H4 (cell line): Measurements from ENCODE around the gene CAMK2A. TPM values are rescaled to one million over a fixed set of nuclear protein-coding genes. Genes with fewer than 3 reads are reported as not detected.

Experiments
- DNase-seq: peaks from one replicate; pipeline ENCODE4 v3.0.0-alpha.2; 2015; ENCODE audit warnings: low spot score
- total RNA-seq: library from RNA; depleted of rRNA; stranded (reverse); fragments of >200 nt; shearing (Covaris generic); gene quantifications from 2 replicates; pipeline ENCODE4 v1.2.3, GENCODE V29; 2014; rRNA removed

The CAMK2A gene
- 0.02 TPM in 1 of 2 replicates, not detected in the other for total RNA-seq

GRCh38 chr5:150289551-150290390 lies at the start of gene CAMK2A:
Gene CAMK2A, minus strand, starts transcription at chr5:150289773. Its CDS starts 148 bp downstream, at chr5:150289625.
- DNase-seq: no peak

GRCh38 chr5:150339165-150339564 lies 49.6 kb upstream of the CAMK2A start:
- DNase-seq: no peak

DNA sequence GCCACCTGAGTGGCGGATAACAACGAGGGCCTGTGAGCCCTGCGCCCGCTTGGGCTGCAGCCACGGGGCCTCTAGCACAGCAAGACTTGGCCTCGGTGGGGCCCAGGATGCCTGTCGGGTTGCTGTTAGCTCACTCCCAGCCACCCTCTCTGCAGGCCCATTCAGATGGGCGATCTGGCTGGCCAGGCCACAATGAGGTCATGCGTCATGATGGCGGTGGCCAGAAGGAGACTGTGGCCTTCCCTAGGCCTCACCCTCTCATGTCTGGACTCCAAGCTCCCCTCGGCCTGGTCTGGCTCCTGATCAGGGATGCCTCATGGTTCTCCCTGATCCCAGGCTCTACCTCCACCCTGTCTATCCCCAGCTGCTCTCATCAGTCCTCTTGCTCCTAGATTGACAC lies 49.0 kb upstream of the CAMK2A start:
- DNase-seq: no peak

DNA sequence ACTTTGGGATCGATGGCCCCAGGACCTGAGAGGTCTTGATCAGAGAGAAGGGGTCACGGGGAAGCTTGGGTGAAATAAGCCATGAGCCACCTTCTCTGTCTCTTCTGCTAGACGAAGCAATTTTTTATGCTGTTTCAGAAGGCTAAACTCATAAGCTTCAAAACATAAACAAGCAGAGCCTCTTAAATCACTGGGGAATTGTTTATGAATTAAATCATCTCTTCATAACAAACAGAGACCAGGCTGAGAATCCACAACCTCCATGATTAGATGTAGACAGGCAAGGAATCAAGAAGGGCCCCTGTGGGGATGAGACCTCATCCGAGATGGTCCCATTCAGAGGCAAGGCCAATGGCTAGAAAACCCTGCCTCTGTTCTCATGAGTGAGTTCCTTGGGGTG lies 46.2 kb upstream of the CAMK2A start:
- DNase-seq: no peak

GRCh38 chr5:150333400-150333799 lies 43.8 kb upstream of the CAMK2A start:
- DNase-seq: no peak

- no peak for DNase-seq
Measured at GRCh38 chr5:150329881-150330876, 40.6 kb upstream of the CAMK2A start.

DNA sequence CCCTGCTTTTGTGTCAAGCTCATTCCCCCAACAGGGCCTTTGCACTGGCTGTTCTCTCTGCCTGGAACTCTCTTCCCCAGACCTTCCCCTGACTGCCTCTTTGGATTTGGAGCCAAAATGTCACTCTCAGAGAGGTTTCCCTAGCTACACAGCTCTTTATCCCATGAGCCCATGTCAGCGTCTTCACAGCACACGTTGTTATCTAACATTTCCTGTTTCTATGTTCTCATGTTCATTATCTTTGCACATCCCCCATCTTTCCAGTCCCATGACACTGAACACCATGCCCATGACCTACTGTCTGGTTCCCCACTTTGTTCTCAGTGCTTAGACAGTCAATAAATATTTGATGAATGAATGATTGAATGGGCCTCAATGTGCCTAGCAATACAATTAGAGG lies 39.5 kb upstream of the CAMK2A start:
- no peak for DNase-seq

DNA sequence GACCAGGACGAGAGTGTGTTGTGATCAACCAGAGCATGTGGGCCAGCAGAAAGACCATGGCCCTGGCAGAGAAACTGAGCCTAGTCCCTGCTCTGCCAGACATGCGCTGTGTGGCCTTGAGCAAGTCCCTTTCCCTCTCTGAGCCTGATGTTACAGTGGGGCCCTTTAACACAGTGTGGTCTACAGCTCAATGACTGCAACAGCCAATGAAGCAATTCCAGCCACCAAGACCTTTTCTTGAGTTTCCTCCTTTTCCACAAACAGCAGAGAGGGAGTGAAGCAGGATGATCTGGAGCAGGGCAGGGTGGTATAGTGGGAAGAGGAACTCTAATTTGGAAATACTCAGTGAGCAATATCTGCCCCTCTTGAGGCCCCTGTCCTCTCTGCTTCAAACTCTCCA lies 38.9 kb upstream of the CAMK2A start:
- no peak for DNase-seq

- DNase-seq: no peak
Measured at GRCh38 chr5:150327139-150327538, 37.6 kb upstream of the CAMK2A start.

DNA sequence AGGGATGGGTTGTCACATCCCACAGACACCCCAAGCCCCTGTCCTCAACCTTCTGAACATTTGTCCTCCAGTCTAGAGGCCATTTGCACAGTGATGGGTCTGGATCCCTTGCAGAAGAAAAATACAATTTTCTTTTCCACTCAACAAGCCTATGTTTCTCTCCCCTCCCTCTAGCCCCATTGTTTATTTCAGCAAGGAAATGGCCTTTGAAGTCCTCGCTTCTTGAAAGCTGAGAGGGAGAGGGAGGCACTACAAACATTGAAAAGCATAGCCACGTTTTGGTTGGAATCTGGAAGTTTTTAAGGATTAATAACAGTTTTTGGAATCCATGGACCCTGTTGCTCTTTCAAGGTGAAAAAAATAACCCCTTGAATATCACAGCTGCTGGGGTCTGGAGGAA lies 37.1 kb upstream of the CAMK2A start:
- peak; percentile 21 for DNase-seq

- no peak for DNase-seq
Measured at GRCh38 chr5:150325426-150325825, 35.9 kb upstream of the CAMK2A start.

DNA sequence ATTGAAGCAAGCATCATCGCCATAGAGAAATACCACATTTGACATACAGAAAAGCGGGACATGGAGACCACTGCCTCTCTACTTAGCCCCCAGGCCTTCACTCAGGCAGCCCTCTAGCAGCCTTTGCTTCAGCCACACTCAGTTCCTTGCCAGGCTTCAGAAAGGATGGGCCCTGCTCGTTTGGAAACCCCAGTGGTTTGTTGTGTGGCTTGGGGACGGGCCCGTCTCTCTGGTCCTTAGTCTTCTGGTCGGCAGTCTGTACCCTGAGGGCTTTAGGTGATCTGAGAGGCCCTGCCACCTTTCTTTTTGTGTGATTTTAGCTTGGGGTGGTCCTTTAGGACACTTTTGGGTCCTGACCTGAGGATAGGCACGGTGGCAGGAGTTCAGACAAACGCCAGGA lies 34.2 kb upstream of the CAMK2A start:
- no peak for DNase-seq

DNA sequence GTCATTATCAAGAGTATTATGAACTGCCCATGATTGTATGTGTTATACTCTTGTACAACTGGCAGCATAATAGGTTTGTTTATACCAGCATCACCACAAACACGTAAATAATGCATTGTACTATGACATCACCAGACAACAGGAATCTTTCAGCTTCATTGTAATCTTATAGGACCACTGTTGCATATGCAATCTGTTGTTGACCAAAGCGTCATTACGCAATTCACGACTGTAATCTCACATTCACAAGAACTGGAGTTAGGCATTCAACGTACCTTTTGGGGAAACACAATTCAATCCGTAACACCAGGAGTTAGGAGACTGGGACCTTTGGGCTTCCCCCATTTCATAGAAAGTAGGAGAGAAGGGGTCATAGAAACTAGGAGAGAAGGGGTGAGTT lies 33.5 kb upstream of the CAMK2A start:
- DNase-seq: peak; percentile 94

DNA sequence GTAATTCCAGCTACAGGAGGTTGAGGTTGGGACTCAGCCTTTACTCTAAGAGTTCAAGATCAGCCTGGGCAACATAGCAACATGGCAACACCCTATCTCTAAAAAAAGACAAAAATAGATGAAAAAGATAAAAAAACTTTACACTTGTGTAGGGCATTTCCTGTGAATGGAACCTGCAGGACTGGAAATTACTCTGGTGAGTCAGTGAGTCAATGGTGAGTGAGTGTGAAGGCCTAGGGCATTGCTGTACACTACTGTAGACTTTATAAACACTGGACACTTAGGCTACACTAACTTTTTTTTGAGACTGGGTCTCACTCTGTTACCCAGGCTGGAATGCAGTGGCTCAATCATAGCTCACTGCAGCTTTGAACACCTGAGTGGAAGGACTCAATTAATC lies 32.6 kb upstream of the CAMK2A start:
- peak; percentile 69 for DNase-seq

DNA sequence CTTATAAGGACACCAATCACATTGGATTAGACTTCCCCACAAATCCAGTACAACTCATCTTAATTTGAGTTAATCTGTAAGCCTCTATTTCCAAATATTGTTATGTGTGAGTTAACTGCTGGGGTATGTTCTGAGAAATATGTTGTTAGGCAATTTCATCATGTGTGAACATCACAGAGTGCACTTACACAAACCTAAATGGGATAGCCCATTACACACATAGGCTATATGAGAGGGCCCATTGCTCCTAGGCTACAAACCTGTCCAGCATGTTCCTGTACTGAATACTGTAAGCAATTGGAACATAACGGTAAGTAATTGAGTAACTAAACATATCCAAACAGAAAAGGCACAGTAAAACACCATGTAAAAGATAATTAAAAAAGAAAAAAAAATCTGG lies 32.2 kb upstream of the CAMK2A start:
- no peak for DNase-seq

GRCh38 chr5:150321211-150321610 lies 31.6 kb upstream of the CAMK2A start:
- DNase-seq: no peak

DNA sequence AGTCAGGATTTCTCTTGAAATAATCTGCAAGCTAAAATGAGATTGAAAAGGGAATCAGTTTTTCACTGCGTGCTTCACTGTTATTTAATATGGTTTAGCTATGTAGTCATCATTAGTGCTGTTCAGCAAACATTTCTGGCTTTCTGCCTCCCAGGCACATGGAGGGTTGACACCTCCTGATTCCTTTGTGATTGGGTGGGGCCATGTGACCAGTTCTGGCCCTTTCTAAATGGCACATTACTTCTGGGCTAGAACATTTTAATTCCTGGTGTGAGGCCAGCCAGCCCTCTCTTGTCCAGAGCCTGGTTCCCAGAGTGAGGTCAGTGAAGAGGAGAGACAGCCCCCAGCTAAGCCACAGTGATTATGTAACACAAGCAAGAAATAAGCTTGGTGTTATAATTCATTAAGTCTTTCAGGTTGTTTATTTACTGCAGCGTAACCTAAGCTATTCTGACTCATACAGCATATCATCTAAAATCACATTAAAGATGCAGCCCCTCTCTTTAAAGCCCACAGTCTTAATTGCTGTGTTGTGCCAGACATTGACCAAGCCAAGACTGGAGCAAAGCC lies 30.6 kb upstream of the CAMK2A start:
- peak; percentile 98 for DNase-seq

- DNase-seq: no peak
Measured at GRCh38 chr5:150319484-150319790, 29.9 kb upstream of the CAMK2A start.

GRCh38 chr5:150318613-150319483 lies 29.3 kb upstream of the CAMK2A start:
- no peak for DNase-seq

GRCh38 chr5:150317048-150318003 lies 27.8 kb upstream of the CAMK2A start:
- DNase-seq: peak; percentile 91
